Raji (cell line): ENCODE data around the gene NRF1.

Experiments used
- POLR2A ChIP-seq: IDR thresholded peaks from 2 replicates; pipeline ENCODE4 v1.6.1; 2011; ENCODE audit warnings: low read depth, low read length, control low read depth; ENCODE audit not compliant: insufficient read depth

NRF1 gene

GRCh38 chr7:129636641-129637040 is 25.1 kb downstream of the NRF1 start:
- TF ChIP-seq POLR2A: no peak

GRCh38 chr7:129640400-129640799 is 28.9 kb downstream of the NRF1 start:
- TF ChIP-seq POLR2A: no peak

GRCh38 chr7:129642871-129643549 is 31.5 kb downstream of the NRF1 start:
- no peak for TF ChIP-seq POLR2A

GRCh38 chr7:129643550-129644170 is 32.1 kb downstream of the NRF1 start:
- TF ChIP-seq POLR2A: no peak

GRCh38 chr7:129644634-129645230 is 33.2 kb downstream of the NRF1 start:
- no peak for TF ChIP-seq POLR2A

- TF ChIP-seq POLR2A: no peak
Measured at GRCh38 chr7:129646369-129647021, 35.0 kb downstream of the NRF1 start.

- no peak for TF ChIP-seq POLR2A
Measured at GRCh38 chr7:129649128-129649690, 37.7 kb downstream of the NRF1 start.

- no peak for TF ChIP-seq POLR2A
Measured at GRCh38 chr7:129650056-129650758, 38.7 kb downstream of the NRF1 start.

- no peak for TF ChIP-seq POLR2A
Measured at GRCh38 chr7:129652914-129653313, 41.4 kb downstream of the NRF1 start.

- TF ChIP-seq POLR2A: no peak
Measured at GRCh38 chr7:129655811-129656210, 44.3 kb downstream of the NRF1 start.

- TF ChIP-seq POLR2A: no peak
Measured at GRCh38 chr7:129657363-129657762, 45.8 kb downstream of the NRF1 start.

GRCh38 chr7:129661645-129662182 is 50.2 kb downstream of the NRF1 start:
- no peak for TF ChIP-seq POLR2A

- TF ChIP-seq POLR2A: no peak
Measured at GRCh38 chr7:129664029-129665012, 52.8 kb downstream of the NRF1 start.

- TF ChIP-seq POLR2A: no peak
Measured at GRCh38 chr7:129665013-129665401, 53.5 kb downstream of the NRF1 start.

- TF ChIP-seq POLR2A: no peak
Measured at GRCh38 chr7:129667116-129667515, 55.6 kb downstream of the NRF1 start.
